ENCODE measurements around the gene C5orf46. TPM values are rescaled to one million over a fixed set of nuclear protein-coding genes. Genes with fewer than 3 reads are reported as not detected.
"Not testable (repeated sequence)": the region's sequence is repeated elsewhere in the genome, so short reads cannot be mapped to it uniquely, and the experiment has no call there.

C5orf46 gene
- not detected in 2 replicates for total RNA-seq (2014; rRNA removed; shearing (Covaris generic))
- polyA plus RNA-seq (2016; fragmentation: Nextera tagmentation; extraction: Ambion mirVana): 0.43 and 1.5 TPM in 2 replicates

DNA sequence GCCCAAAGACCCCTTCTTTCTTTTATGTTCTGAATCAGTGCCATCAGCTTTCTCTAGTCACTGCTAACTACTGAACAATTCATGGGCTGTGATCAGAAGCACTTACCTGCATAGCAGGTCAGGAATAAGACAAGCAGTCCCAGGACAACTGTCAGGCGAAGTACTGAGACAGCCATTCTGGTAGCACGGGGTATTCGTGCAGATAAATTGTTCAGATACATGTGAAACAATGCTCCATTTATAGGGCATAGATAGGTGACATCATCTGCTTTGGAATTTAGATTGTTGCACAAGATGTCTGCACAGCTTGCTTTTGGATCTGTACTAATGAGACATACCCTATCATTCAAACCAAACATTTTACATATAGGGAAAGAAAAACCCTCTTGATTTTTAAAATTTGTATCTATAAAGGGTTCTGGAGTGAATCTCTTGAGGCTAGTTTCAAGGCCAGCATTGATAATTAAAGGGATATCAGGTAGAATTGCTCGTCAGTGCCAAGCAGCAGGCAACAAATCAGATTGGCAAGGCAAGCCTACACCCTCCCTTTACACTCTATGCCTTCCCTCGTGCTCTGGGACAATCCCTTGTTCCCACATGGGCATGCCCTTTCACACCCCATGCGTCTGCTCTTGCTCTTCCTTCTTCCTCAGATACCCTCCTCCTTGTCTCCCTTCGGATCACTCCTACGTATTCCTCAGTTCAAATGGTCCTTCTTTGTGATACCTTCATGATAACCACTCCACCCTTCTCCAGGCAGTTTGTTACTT lies at the start of gene C5orf46:
C5orf46 (minus strand) TSS at position 213 of the 770 bp plus-strand sequence; CDS start at position 176, 37 bp downstream.
- DNase-seq: peak; percentile 58
- no peaks in the 10 kb centered on the region; the same call in 1 of the 2 replicates for H3K9me2 ChIP-seq (ENCODE audit: insufficient read depth)
- H3K4me2 ChIP-seq (ENCODE audit: unreplicated experiment): no peak within 1 kb of the TSS
- H3K27ac ChIP-seq: no peak within 1 kb of the TSS
- H3F3A ChIP-seq (ENCODE audit: insufficient read depth): no peaks in the 10 kb centered on the region
- no peak within 1 kb of the TSS; the same call in 1 of the 2 replicates for H3K4me3 ChIP-seq
- no peaks in the 10 kb centered on the region for H3K36me3 ChIP-seq (ENCODE audit: low read depth)
- no peaks in the 10 kb centered on the region for H3K9me3 ChIP-seq (ENCODE audit: low read depth)
- 26 to 27% methylated on average over 7 to 8 of the region's 8 CpGs for WGBS, 2 experiments (ENCODE audit: low coverage in 1 of 2, low lambda C conversion rate in 2 of 2, missing lambda C conversion rate in 2 of 2)
- TF ChIP-seq EZH2 (IDR thresholded peaks at IDR 0.05; ENCODE audit: insufficient read depth, poor library complexity, severe bottlenecking) (no peak), EZH2phosphoT487 (IDR thresholded peaks at IDR 0.05; ENCODE audit: insufficient read depth, low read depth) (no peak)
- no peaks in the 10 kb centered on the region for H4K20me1 ChIP-seq (ENCODE audit: insufficient read depth)
- no peaks in the 10 kb centered on the region for H3K27me3 ChIP-seq (replicated peaks; ENCODE audit: insufficient read depth)
- H3K9ac ChIP-seq: no peak within 1 kb of the TSS
- no peaks in the 10 kb centered on the region; the same call in 1 of the 2 replicates for H3K4me1 ChIP-seq (ENCODE audit: insufficient read depth)
- in situ Hi-C loops (cut with MboI): no loop called here
- H2AFZ ChIP-seq: no peak within 1 kb of the TSS
- H3K79me2 ChIP-seq (ENCODE audit: insufficient read depth): no peaks in the 10 kb centered on the region

DNA sequence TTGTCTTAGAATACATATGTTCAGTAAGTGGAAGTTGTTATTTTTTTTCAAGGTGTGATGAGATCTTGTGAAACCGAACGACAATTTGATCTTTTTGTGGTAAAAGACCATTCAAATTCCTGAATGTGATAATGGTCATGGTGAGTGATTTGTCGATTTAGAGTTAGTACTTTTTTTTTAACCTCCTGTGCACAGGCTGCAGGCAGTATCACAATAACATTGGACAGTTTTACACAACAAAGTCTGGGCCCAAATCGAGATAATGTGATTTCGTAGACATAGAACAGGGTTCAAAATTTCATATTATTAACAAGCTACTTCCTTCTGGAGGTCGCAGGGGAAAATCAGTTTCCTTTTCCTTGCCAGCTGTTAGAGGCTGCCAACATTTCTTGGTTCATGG lies 48.6 kb upstream of the C5orf46 start:
- in situ Hi-C loops (cut with MboI): no loop called here
- no peaks in the 10 kb centered on the region for H3K4me1 ChIP-seq (ENCODE audit: insufficient read depth)
- no peaks in the 10 kb centered on the region for H3K9me3 ChIP-seq (ENCODE audit: low read depth)
- H3K36me3 ChIP-seq (ENCODE audit: low read depth): no peaks in the 10 kb centered on the region
- DNase-seq: no peak
- no peak overlapping the region for H3K27ac ChIP-seq
- no peak overlapping the region for H3K4me2 ChIP-seq (ENCODE audit: unreplicated experiment)
- H2AFZ ChIP-seq: no peak overlapping the region
- no peak overlapping the region for H3K9ac ChIP-seq
- no peaks in the 10 kb centered on the region for H3K9me2 ChIP-seq (ENCODE audit: insufficient read depth)
- no peak overlapping the region for H3K4me3 ChIP-seq
- H3K79me2 ChIP-seq (ENCODE audit: insufficient read depth): no peaks in the 10 kb centered on the region
- H4K20me1 ChIP-seq (ENCODE audit: insufficient read depth): no peaks in the 10 kb centered on the region
- WGBS, 2 experiments (ENCODE audit: low coverage in 1 of 2, low lambda C conversion rate in 2 of 2, missing lambda C conversion rate in 2 of 2): 12 to 13% methylated on average over 6 of the region's 6 CpGs
- no peaks in the 10 kb centered on the region for H3F3A ChIP-seq (ENCODE audit: insufficient read depth)
- TF ChIP-seq EZH2phosphoT487 (IDR thresholded peaks at IDR 0.05; ENCODE audit: insufficient read depth, low read depth) (no peak), EZH2 (IDR thresholded peaks at IDR 0.05; ENCODE audit: insufficient read depth, poor library complexity, severe bottlenecking) (no peak)
- H3K27me3 ChIP-seq (replicated peaks; ENCODE audit: insufficient read depth): no peaks in the 10 kb centered on the region

DNA sequence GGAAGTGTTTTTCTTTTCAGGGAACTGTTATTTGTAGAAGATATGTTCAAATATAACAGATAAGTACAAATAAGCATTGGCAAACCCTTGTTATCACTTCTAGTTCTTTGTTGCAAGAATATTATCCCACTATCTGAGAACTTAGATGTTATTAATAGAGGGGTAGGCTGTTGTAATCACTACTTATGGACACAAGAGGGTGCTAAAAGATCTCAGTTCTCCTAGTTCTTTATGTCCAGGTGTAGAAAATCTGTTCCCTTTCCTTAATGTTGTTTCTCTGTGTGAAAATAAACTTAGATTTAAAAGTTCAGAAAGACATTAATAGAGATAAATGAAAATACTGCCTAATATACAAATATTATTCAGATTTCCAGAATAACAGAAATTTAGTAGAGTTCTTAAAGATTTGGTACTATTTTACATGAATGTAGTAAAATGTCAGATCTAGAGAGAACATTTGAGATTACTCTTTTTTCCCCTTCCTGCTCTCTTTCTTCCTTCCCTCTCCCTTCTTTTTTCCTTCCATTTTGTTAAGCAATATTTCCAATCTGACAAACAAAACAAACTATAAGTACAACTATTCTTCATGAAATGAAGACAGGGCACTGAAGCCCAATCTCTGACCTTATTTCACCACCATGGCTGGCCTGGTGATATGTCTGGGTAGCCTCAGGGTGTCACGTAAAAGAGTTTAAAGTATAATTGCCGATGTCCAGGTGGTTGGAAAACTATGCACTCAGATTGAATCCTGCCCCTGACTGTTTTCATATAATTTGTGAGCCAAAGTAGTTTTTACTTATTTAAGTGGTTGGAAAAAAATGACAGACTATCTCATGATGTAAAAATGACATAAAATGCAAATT lies 43.6 kb upstream of the C5orf46 start:
- no peaks in the 10 kb centered on the region for H3K4me1 ChIP-seq (ENCODE audit: insufficient read depth)
- DNase-seq: peak; percentile 59
- no peaks in the 10 kb centered on the region for H3F3A ChIP-seq (ENCODE audit: insufficient read depth)
- TF ChIP-seq EZH2phosphoT487 (IDR thresholded peaks at IDR 0.05; ENCODE audit: insufficient read depth, low read depth) (no peak), EZH2 (IDR thresholded peaks at IDR 0.05; ENCODE audit: insufficient read depth, poor library complexity, severe bottlenecking) (no peak)
- no peaks in the 10 kb centered on the region for H3K9me3 ChIP-seq (ENCODE audit: low read depth)
- 12 to 17% methylated on average over 2 of the region's 2 CpGs for WGBS, 2 experiments (ENCODE audit: low coverage in 1 of 2, low lambda C conversion rate in 2 of 2, missing lambda C conversion rate in 2 of 2)
- H3K9me2 ChIP-seq (ENCODE audit: insufficient read depth): no peaks in the 10 kb centered on the region
- in situ Hi-C loops (cut with MboI): no loop called here
- H3K27ac ChIP-seq: no peak overlapping the region
- H3K36me3 ChIP-seq (ENCODE audit: low read depth): no peaks in the 10 kb centered on the region
- no peak overlapping the region for H2AFZ ChIP-seq
- no peak overlapping the region for H3K4me2 ChIP-seq (ENCODE audit: unreplicated experiment)
- H3K27me3 ChIP-seq (replicated peaks; ENCODE audit: insufficient read depth): no peaks in the 10 kb centered on the region
- H3K9ac ChIP-seq: no peak overlapping the region
- no peaks in the 10 kb centered on the region for H3K79me2 ChIP-seq (ENCODE audit: insufficient read depth)
- H4K20me1 ChIP-seq (ENCODE audit: insufficient read depth): no peaks in the 10 kb centered on the region
- H3K4me3 ChIP-seq: no peak overlapping the region

DNA sequence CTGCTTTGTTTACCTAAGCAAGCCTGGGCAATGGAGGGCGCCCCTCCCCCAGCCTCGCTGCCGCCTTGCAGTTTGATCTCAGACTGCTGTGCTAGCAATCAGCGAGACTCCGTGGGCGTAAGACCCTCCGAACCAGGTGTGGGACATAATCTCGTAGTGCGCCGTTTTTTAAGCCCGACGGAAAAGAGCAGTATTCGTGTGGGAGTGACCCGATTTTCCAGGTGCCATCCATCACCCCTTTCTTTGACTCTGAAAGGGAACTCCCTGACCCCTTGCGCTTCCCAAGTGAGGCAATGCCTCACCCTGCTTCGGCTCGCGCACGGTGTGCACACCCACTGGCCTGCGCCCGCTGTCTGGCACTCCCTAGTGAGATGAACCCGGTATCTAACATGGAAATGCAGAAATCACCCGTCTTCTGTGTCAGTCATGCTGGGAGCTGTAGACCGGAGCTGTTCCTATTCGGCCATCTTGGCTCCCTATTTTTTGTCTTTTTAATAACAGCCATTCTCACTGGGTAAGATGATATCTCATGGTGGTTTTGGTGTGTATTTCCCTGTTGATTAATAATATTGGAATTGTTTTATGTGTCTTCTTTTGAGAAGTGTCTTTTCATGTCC lies 40.4 kb upstream of the C5orf46 start:
- H3K36me3 ChIP-seq (ENCODE audit: low read depth); H4K20me1 ChIP-seq (ENCODE audit: insufficient read depth); H3K27me3 ChIP-seq (replicated peaks; ENCODE audit: insufficient read depth); H2AFZ ChIP-seq; DNase-seq; H3K79me2 ChIP-seq (ENCODE audit: insufficient read depth); in situ Hi-C loops (cut with MboI); H3K9ac ChIP-seq; H3K4me1 ChIP-seq (ENCODE audit: insufficient read depth); H3F3A ChIP-seq (ENCODE audit: insufficient read depth); H3K9me3 ChIP-seq (ENCODE audit: low read depth); H3K4me2 ChIP-seq (ENCODE audit: unreplicated experiment); H3K9me2 ChIP-seq (ENCODE audit: insufficient read depth); H3K4me3 ChIP-seq; H3K27ac ChIP-seq: not testable (repeated sequence)
- WGBS, 2 experiments (ENCODE audit: low coverage in 1 of 2, low lambda C conversion rate in 2 of 2, missing lambda C conversion rate in 2 of 2): 63 to 66% methylated on average over 23 to 25 of the region's 25 CpGs

Measured in GM23248 (cell line).